ENCODE data around the gene NDE1.

DNA sequence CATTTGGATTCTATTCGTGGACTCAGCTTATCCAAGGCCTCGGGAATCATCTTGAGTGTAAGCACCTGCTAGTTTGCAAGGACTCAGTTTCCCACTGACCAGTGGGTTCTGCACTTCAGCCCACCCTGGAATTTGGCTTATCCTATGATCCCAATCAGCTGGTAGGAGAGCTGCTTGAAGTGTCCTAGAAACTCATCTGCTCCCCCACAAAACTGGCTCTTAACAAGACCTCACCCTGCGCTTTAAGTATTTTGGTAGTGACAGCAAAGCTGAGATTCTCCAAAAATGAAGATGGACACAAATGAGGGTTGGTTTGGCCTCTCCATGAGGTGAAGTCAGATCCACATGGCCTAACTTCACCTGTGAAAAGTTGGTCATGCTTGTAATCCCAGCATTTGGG, 57.3 kb downstream of the NDE1 start:
- TF ChIP-seq, protein P1, sequence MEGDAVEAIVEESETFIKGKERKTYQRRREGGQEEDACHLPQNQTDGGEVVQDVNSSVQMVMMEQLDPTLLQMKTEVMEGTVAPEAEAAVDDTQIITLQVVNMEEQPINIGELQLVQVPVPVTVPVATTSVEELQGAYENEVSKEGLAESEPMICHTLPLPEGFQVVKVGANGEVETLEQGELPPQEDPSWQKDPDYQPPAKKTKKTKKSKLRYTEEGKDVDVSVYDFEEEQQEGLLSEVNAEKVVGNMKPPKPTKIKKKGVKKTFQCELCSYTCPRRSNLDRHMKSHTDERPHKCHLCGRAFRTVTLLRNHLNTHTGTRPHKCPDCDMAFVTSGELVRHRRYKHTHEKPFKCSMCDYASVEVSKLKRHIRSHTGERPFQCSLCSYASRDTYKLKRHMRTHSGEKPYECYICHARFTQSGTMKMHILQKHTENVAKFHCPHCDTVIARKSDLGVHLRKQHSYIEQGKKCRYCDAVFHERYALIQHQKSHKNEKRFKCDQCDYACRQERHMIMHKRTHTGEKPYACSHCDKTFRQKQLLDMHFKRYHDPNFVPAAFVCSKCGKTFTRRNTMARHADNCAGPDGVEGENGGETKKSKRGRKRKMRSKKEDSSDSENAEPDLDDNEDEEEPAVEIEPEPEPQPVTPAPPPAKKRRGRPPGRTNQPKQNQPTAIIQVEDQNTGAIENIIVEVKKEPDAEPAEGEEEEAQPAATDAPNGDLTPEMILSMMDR (IDR thresholded peaks at IDR 0.05; ENCODE audit: low read length) = no peak
- no peak for TF ChIP-seq EZH2 (IDR thresholded peaks at IDR 0.05; ENCODE audit: borderline replicate concordance, low read length)
